D721Med (cell line): ENCODE measurements around the gene ATP1A3.

ENCODE experiments used
- DNase-seq: peaks from one replicate; pipeline ENCODE4 v3.0.0; 2011; ENCODE audit warnings: low spot score; ENCODE audit not compliant: insufficient read length
- FAIRE-seq: peaks from 2 replicates; lab custom pipeline; 2011; peaks lifted over from hg19 to GRCh38; lab: Jason Lieb, UNC
- TF ChIP-seq, protein P1 (sequence below): IDR thresholded peaks from 2 replicates; pipeline ENCODE4 v1.5.1; 2012; ENCODE audit warnings: mild to moderate bottlenecking, control low read depth; ENCODE audit not compliant: insufficient read depth; ENCODE audit errors: missing control alignments

Gene ATP1A3

DNA sequence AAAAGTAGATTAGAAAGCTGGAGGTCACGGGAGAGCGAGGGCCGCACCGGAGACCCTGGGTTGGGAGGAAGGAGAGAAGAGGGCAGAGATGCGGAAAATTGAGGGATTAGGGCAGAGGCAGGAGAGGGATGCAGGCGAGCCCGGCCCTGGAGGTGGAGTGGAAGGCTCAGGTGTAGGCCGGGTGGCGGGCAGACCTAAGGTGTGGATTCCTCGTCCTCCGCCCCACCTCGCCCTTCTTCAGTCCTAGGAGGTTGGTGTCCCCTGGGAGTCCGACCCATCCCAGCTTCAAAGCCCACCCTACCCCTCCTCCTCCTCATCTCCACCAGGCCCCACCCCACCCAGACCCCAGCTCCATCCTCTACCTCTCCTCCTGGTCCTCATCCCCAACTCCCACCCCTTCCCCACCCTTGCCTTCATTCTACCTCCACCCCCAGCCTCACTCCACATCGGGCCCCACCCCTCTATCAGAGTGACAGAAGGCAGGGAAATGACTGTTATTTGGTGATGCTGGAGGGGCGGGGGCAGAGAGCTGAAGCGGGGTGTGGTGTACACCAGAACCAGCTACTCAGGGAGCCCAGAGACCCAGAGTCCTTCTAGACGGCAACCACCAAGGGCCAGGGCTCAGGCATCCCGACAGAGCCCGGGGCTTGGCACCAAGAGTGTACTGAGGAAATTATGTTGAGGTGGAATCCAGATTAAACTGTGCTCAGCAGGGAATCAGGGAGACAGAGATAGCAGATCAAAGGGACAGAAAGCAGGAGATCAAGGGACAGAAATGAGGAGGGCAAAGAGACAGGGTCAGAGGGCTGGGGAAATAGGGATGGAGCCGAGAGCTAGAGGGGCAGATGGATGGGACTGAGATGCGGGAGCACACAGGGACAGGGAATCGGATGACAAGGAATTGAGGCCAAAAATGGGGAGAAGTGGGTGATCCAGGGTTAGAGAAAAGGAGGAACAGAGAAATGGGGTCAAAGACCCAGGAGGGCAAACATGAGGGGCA, 72.2 kb downstream of the ATP1A3 start:
- DNase-seq (no peak), FAIRE-seq (no peak)
- TF ChIP-seq, protein P1, sequence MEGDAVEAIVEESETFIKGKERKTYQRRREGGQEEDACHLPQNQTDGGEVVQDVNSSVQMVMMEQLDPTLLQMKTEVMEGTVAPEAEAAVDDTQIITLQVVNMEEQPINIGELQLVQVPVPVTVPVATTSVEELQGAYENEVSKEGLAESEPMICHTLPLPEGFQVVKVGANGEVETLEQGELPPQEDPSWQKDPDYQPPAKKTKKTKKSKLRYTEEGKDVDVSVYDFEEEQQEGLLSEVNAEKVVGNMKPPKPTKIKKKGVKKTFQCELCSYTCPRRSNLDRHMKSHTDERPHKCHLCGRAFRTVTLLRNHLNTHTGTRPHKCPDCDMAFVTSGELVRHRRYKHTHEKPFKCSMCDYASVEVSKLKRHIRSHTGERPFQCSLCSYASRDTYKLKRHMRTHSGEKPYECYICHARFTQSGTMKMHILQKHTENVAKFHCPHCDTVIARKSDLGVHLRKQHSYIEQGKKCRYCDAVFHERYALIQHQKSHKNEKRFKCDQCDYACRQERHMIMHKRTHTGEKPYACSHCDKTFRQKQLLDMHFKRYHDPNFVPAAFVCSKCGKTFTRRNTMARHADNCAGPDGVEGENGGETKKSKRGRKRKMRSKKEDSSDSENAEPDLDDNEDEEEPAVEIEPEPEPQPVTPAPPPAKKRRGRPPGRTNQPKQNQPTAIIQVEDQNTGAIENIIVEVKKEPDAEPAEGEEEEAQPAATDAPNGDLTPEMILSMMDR = no peak

DNA sequence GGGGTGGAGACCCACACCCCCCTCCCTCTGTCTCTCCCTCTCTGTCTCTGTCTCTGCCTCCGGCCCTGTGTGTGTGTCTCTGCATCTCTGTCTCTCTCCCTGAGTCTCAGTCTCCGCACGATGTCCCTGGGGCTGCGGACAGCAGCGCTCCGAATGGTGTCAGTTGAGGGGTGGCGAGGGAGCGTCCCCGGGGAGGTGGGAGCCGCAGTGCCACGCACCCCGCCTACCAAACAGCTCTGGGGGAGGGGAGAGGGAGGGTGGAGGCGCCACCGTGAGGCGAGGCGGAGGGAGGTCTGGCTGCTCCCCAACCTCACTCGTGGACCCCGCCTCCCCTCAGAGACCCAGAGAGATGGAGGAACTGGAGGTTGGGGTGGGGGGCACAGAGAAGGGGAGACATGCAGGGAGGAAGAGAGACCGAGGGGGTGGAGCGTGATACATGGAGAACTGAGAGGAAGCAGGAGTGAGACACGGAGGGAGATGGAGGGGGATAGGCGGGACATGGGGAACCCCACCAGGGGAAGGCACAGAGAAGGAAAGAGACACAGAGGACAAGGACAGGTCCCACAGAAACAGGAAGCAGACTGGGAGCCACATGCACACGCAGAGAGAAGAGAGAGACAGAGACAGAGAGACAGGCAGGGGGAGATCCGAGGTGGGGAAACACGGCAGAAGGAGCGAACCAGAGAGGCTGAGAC, 73.0 kb downstream of the ATP1A3 start:
- DNase-seq = no peak
- FAIRE-seq = no peak

DNA sequence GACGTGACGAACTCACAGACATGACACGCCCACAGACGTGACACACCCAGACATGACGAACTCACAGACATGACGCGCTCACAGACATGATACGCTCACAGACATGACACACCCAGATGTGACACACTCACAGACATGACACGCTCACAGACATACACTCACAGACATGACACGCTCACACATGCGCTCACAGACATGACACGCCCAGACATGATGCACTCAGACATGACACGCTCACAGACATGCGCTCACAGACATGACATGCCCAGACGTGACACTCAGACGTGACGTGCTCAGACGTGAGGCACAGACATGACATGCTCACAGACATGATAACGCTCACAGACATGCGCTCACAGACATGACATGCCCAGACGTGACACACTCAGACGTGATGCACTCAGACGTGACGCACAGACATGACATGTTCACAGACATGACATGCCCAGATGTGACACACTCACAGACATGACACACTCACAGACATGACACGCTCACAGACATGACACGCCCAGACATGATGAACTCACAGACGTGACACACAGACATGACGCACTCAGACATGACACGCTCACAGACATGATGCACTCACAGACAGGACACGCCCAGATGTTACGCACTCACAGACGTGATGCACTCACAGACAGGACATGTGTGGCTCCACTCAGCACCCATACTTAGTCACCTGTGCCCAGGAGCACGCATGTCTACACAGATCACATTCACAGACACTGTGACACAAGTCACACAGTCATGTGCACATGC, 73.9 kb downstream of the ATP1A3 start:
- no peak for DNase-seq
- no peak for FAIRE-seq
- TF ChIP-seq, protein P1 = no peak

More for the DNA sequence above, 73.0 kb downstream of the ATP1A3 start:
- TF ChIP-seq, protein P1 = no peak

DNA sequence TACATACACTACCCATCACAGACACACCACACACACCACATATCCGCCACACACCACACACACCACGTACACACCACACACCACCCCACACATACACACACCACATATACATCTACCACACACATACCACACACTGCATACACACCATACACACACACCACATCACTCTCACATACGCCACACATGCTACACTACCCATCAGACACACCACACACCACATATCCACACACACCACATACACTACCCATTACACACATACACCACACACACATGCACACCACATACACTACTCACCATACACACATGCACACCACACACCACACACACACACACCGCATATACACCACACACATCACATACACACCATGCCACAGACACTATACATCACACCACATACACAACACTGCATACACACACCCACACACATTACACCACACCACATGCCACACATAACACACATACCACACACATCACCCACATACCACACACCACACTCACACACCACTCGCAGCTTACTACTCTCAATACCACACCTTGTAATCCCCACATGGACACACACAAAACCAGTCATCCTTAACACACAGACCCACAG, 75.3 kb downstream of the ATP1A3 start:
- FAIRE-seq (no peak), DNase-seq (no peak)
- TF ChIP-seq, protein P1 = no peak

DNA sequence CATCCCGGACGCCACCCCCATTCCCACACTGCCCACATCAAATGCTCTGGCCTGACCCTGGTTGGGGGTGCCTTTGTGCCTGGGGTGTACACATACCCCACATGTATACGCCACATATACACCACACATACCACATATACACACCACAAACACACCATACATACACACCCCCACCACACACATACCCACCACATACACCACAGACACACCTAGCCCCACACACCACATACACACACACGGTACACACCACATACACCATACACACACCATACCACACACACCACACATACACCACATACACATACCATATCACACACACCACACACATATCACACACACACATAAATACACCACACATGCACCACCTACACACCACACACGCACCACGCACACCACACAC, 75.9 kb downstream of the ATP1A3 start:
- DNase-seq (no peak), FAIRE-seq (no peak)
- TF ChIP-seq, protein P1 = no peak

DNA sequence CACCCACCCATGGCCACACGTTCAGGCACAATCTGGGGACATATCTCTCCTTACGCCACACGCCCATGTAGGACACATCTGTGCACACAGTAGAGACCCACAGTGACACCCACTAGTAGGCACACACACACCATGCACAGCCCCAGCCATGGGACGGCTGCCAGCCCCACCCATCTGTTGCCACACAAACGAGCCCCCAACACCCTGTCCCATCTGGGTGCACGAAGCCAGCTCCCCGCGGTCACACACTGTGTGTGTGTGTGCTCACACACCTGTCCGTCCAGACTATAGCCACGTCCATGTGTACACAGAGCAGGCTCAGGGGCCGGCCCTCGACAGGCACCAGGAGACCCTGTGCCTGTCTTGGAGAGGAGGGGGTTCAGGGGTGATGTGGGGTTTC, 76.4 kb downstream of the ATP1A3 start:
- no peak for FAIRE-seq
- TF ChIP-seq, protein P1 = no peak

More for the DNA sequence above, 76.4 kb downstream of the ATP1A3 start:
- DNase-seq = no peak
